ENCODE measurements around the gene RING1. TPM values are rescaled to one million over a fixed set of nuclear protein-coding genes. Genes with fewer than 3 reads are reported as not detected.

RING1 gene
- total and polyA plus RNA-seq, 2 experiments from 2014 or later, result 6.4 to 16.0 TPM

DNA sequence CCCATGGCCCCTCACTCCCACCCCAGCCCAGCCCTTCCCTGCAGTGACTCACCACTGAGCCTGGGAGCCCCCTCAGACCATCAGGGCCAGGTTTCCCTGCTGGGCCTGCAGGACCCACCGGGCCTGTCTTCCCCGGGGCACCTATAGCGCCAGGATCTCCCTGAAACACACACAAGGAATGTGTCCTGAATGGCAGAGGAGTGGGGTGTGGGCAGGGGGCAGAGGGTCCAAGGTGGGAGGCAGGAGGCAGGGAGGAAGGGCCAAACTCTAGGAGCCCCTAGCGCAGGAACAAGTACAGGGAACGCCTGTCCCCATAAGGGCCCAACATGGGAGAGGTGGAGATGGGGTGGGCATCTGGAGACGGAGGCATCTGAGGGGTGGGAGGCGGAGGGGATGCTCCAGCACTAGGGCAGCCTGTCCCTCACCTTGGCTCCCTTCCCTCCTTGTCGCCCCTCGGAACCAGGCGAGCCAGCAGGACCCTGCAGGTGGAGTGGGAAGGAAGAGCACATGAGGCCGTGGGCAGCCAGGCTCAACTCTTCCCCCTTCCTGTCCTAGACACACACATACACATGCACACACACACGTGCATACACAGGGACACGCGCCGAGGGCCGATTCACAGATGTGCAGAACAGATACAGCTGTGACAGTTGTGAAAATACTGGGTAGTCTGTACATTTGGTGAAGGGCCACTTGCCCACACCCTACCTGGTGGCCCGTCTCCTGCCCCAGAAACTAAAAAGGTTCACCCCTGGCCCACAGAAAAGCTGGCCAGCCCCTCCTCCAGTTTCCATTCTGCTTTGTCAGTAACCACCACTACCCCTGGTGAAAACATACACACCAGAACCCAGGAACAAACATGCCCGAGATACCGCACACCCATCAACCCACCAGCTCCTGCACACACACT is 40.7 kb upstream of the RING1 start:
- Mint-ChIP-seq H3K4me3 (no peak overlapping the region), H3K4me1 (peaks cover 6% of the 10 kb centered on the region; the same call in 2 of the 3 replicates)
- H3K27me3 ChIP-seq (ENCODE audit: insufficient read depth), result peaks cover under 1% of the 10 kb centered on the region; the same call in 1 of the 2 replicates

GRCh38 chr6:33168284-33168601 is 40.1 kb upstream of the RING1 start:
- TF ChIP-seq CREB1 (CRISPR knock-in tag; IDR thresholded peaks at IDR 0.05; ENCODE audit: low read depth) (no peak), POLR2AphosphoS5 (IDR thresholded peaks at IDR 0.05; ENCODE audit: low read depth) (no peak), JUNB (IDR thresholded peaks at IDR 0.05; ENCODE audit: unreplicated experiment) (no peak), ZNF114 (CRISPR knock-in tag; IDR thresholded peaks at IDR 0.05) (no peak), NANOG (IDR thresholded peaks at IDR 0.05; ENCODE audit: borderline replicate concordance) (no peak), EZH2phosphoT487 (IDR thresholded peaks at IDR 0.05; ENCODE audit: unreplicated experiment) (no peak)
- TF ChIP-seq, protein P1, sequence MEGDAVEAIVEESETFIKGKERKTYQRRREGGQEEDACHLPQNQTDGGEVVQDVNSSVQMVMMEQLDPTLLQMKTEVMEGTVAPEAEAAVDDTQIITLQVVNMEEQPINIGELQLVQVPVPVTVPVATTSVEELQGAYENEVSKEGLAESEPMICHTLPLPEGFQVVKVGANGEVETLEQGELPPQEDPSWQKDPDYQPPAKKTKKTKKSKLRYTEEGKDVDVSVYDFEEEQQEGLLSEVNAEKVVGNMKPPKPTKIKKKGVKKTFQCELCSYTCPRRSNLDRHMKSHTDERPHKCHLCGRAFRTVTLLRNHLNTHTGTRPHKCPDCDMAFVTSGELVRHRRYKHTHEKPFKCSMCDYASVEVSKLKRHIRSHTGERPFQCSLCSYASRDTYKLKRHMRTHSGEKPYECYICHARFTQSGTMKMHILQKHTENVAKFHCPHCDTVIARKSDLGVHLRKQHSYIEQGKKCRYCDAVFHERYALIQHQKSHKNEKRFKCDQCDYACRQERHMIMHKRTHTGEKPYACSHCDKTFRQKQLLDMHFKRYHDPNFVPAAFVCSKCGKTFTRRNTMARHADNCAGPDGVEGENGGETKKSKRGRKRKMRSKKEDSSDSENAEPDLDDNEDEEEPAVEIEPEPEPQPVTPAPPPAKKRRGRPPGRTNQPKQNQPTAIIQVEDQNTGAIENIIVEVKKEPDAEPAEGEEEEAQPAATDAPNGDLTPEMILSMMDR (conservative IDR thresholded peaks at IDR 0.05; ENCODE audit: low read depth in 2 of 2), result no peak
- no peak overlapping the region for H2AFZ ChIP-seq
- no peak overlapping the region for H3K4me3 Mint-ChIP-seq
- H3K4me3 ChIP-seq, result no peak overlapping the region
- no peaks in the 10 kb centered on the region; the same call in 1 of the 2 replicates for H3K4me1 ChIP-seq (ENCODE audit: insufficient read depth)
- H3F3A ChIP-seq (replicated peaks; ENCODE audit: low read depth), result no peaks in the 10 kb centered on the region
- no peaks in the 10 kb centered on the region for H3K36me3 ChIP-seq (ENCODE audit: insufficient read depth)
- ATAC-seq (no peak), DNase-seq (ENCODE audit: low spot score) (no peak)
- no peaks in the 10 kb centered on the region; the same call in 1 of the 3 replicates for H3K9me3 Mint-ChIP-seq
- no peaks in the 10 kb centered on the region for H3K9me2 ChIP-seq (ENCODE audit: insufficient read depth)
- no peaks in the 10 kb centered on the region for H3K79me2 ChIP-seq (replicated peaks; ENCODE audit: insufficient read depth)
- no peaks in the 10 kb centered on the region for H4K20me1 ChIP-seq (replicated peaks; ENCODE audit: insufficient read depth)
- no peaks in the 10 kb centered on the region for H3K36me3 Mint-ChIP-seq (ENCODE audit: low read depth)
- H3K27ac ChIP-seq (ENCODE audit: low read depth), result no peak overlapping the region
- no peaks in the 10 kb centered on the region for H3K27me3 ChIP-seq (ENCODE audit: insufficient read depth)
- no peak overlapping the region for H3K27ac Mint-ChIP-seq
- H3K4me1 Mint-ChIP-seq, result peaks cover 9% of the 10 kb centered on the region; the same call in 2 of the 3 replicates
- H3K4me2 ChIP-seq, result no peak overlapping the region
- H3K27me3 Mint-ChIP-seq (ENCODE audit: insufficient read depth, low read depth, poor library complexity), result peaks cover 13% of the 10 kb centered on the region

More for the DNA sequence above, 40.7 kb upstream of the RING1 start:
- Histone ChIP-seq H3K4me2 (no peak overlapping the region), H3K4me3 (no peak overlapping the region), H3K36me3 (ENCODE audit: insufficient read depth) (no peaks in the 10 kb centered on the region), H3K9me2 (ENCODE audit: insufficient read depth) (no peaks in the 10 kb centered on the region), H3K79me2 (replicated peaks; ENCODE audit: insufficient read depth) (no peaks in the 10 kb centered on the region), H3F3A (replicated peaks; ENCODE audit: low read depth) (no peaks in the 10 kb centered on the region), H4K20me1 (replicated peaks; ENCODE audit: insufficient read depth) (no peaks in the 10 kb centered on the region), H3K27ac (ENCODE audit: low read depth) (no peak overlapping the region), H2AFZ (no peak overlapping the region), H3K4me1 (ENCODE audit: insufficient read depth) (no peaks in the 10 kb centered on the region; the same call in 1 of the 2 replicates)
- DNase-seq (ENCODE audit: low spot score) (no peak), ATAC-seq (no peak)
- H3K36me3 Mint-ChIP-seq (ENCODE audit: low read depth), result no peaks in the 10 kb centered on the region
- peaks cover 13% of the 10 kb centered on the region for H3K27me3 Mint-ChIP-seq (ENCODE audit: insufficient read depth, low read depth, poor library complexity)
- H3K27ac Mint-ChIP-seq, result no peak overlapping the region
- TF ChIP-seq CREB1 (CRISPR knock-in tag; IDR thresholded peaks at IDR 0.05; ENCODE audit: low read depth) (no peak), EZH2phosphoT487 (IDR thresholded peaks at IDR 0.05; ENCODE audit: unreplicated experiment) (no peak)
- H3K9me3 Mint-ChIP-seq, result no peaks in the 10 kb centered on the region; the same call in 1 of the 3 replicates

DNA sequence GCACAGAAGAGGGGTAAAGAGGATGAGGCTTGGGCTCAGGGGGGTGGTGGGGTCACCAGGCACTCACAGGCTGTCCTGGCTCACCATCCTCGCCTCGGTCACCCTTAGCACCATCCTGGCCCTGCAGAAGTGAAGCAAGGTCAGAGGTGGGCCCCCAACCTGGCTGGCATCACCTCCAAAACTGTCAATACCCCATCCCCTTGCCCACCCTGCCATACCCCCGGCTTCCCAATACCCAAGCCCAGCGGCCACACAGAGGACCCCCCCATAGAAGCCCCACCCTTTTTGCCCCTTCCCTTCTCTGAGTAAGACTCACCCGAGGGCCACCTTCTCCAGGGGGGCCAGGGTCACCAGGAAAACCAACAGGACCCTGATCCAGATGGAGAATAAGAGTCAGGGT is 39.7 kb upstream of the RING1 start:
- Histone ChIP-seq H3K79me2 (replicated peaks; ENCODE audit: insufficient read depth) (no peaks in the 10 kb centered on the region), H3K4me1 (ENCODE audit: insufficient read depth) (no peaks in the 10 kb centered on the region; the same call in 1 of the 2 replicates), H3F3A (replicated peaks; ENCODE audit: low read depth) (no peaks in the 10 kb centered on the region), H4K20me1 (replicated peaks; ENCODE audit: insufficient read depth) (no peaks in the 10 kb centered on the region), H2AFZ (no peak overlapping the region), H3K9me2 (ENCODE audit: insufficient read depth) (no peaks in the 10 kb centered on the region), H3K4me2 (no peak overlapping the region), H3K36me3 (ENCODE audit: insufficient read depth) (no peaks in the 10 kb centered on the region), H3K27me3 (ENCODE audit: insufficient read depth) (no peaks in the 10 kb centered on the region), H3K4me3 (no peak overlapping the region), H3K27ac (ENCODE audit: low read depth) (no peak overlapping the region)
- Mint-ChIP-seq H3K36me3 (ENCODE audit: low read depth) (no peaks in the 10 kb centered on the region), H3K4me1 (peaks cover 9% of the 10 kb centered on the region; the same call in 2 of the 3 replicates), H3K9me3 (no peaks in the 10 kb centered on the region; the same call in 1 of the 3 replicates), H3K4me3 (no peak overlapping the region), H3K27ac (no peak overlapping the region), H3K27me3 (ENCODE audit: insufficient read depth, low read depth, poor library complexity) (peaks cover 10% of the 10 kb centered on the region)
- DNase-seq (ENCODE audit: low spot score) (no peak), ATAC-seq (no peak)
- TF ChIP-seq CREB1 (CRISPR knock-in tag; IDR thresholded peaks at IDR 0.05; ENCODE audit: low read depth) (no peak), JUNB (IDR thresholded peaks at IDR 0.05; ENCODE audit: unreplicated experiment) (no peak), EZH2 (IDR thresholded peaks at IDR 0.05; ENCODE audit: low read depth, unreplicated experiment) (no peak), NANOG (IDR thresholded peaks at IDR 0.05; ENCODE audit: borderline replicate concordance) (no peak), POLR2AphosphoS5 (IDR thresholded peaks at IDR 0.05; ENCODE audit: low read depth) (no peak), REST (IDR thresholded peaks at IDR 0.05; ENCODE audit: unreplicated experiment) (no peak), ETS1 (IDR thresholded peaks at IDR 0.05) (no peak), EZH2phosphoT487 (IDR thresholded peaks at IDR 0.05; ENCODE audit: unreplicated experiment) (no peak)

Measured in GM23338 (cell line).